ENCODE data around the gene OBSL1.
A peak's percentile ranks its signal among the peaks of the same experiment; 100 is the strongest.

Gene OBSL1

GRCh38 chr2:219565130-219566080 lies 5.9 kb downstream of the OBSL1 start:
- no peak for DNase-seq

GRCh38 chr2:219563271-219563928 lies 7.9 kb downstream of the OBSL1 start:
- DNase-seq: no peak

- DNase-seq: no peak
Observed at GRCh38 chr2:219562049-219563020, 9.0 kb downstream of the OBSL1 start.

GRCh38 chr2:219561179-219562048 lies 9.9 kb downstream of the OBSL1 start:
- no peak for DNase-seq

- no peak for DNase-seq
Observed at GRCh38 chr2:219560893-219561178, 10.5 kb downstream of the OBSL1 start.

GRCh38 chr2:219560037-219560892 lies 11.1 kb downstream of the OBSL1 start:
- no peak for DNase-seq

GRCh38 chr2:219559156-219559915 lies 12.0 kb downstream of the OBSL1 start:
- DNase-seq: no peak

GRCh38 chr2:219557791-219558785 lies 13.3 kb downstream of the OBSL1 start:
- peak in 1 of 2 experiments; percentile 23 for DNase-seq

GRCh38 chr2:219557320-219557719 lies 14.0 kb downstream of the OBSL1 start:
- DNase-seq: no peak

- DNase-seq: no peak
Observed at GRCh38 chr2:219556413-219556812, 14.9 kb downstream of the OBSL1 start.

- no peak for DNase-seq
Observed at GRCh38 chr2:219555956-219556355, 15.4 kb downstream of the OBSL1 start.

- DNase-seq: no peak
Observed at GRCh38 chr2:219554350-219554749, 17.0 kb downstream of the OBSL1 start.

- DNase-seq: no peak
Observed at GRCh38 chr2:219553463-219553963, 17.8 kb downstream of the OBSL1 start.

GRCh38 chr2:219553168-219553417 lies 18.2 kb downstream of the OBSL1 start:
- no peak for DNase-seq

- DNase-seq: peak; percentile 52 to 68
Observed at GRCh38 chr2:219552382-219553167, 18.8 kb downstream of the OBSL1 start.

GRCh38 chr2:219551441-219552381 lies 19.6 kb downstream of the OBSL1 start:
- DNase-seq: no peak

- DNase-seq: no peak
Observed at GRCh38 chr2:219549619-219550018, 21.7 kb downstream of the OBSL1 start.

Measured in NCI-H524 (cell line).